Karpas-422 (cell line): ENCODE results near the gene PTCD3. TPM values are rescaled to one million over a fixed set of nuclear protein-coding genes. Genes with fewer than 3 reads are reported as not detected.

Experiments
- DNase-seq: peaks from one replicate; pipeline ENCODE4 v3.0.0-alpha.2; 2015
- H2AFZ ChIP-seq: fragments of 200-600 bp; sonication (generic); 2 replicates; pipeline ENCODE4 v1.6.1; 2014; ENCODE audit warnings: antibody characterized with exemption, low read length, mixed read lengths
- H3K27ac ChIP-seq: fragments of 200-600 bp; sonication (generic); 2 replicates; pipeline ENCODE4 v1.5.1; 2014; ENCODE audit warnings: mild to moderate bottlenecking, low read length, moderate library complexity
- H3K27me3 ChIP-seq: fragments of 200-600 bp; sonication (generic); 2 replicates; pipeline ENCODE4 v1.6.1; 2014; ENCODE audit warnings: low read length, mixed read lengths
- H3K36me3 ChIP-seq: fragments of 200-600 bp; sonication (generic); 2 replicates; pipeline ENCODE4 v1.6.1; 2014; ENCODE audit warnings: low read length, mixed read lengths; ENCODE audit not compliant: insufficient read depth
- H3K4me1 ChIP-seq: fragments of 200-600 bp; sonication (generic); 2 replicates; pipeline ENCODE4 v1.6.1; 2014; ENCODE audit warnings: mild to moderate bottlenecking, low read length, mixed read lengths
- H3K4me2 ChIP-seq: fragments of 200-600 bp; sonication (generic); 2 replicates; pipeline ENCODE4 v1.6.1; 2014; ENCODE audit warnings: low read length, low read depth, mild to moderate bottlenecking; ENCODE audit not compliant: poor library complexity, severe bottlenecking
- H3K4me3 ChIP-seq: fragments of 200-600 bp; sonication (generic); 2 replicates; pipeline ENCODE4 v1.5.1; 2014; ENCODE audit warnings: mild to moderate bottlenecking, antibody characterized with exemption, low read length, mixed read lengths
- H3K79me2 ChIP-seq: fragments of 200-600 bp; sonication (generic); 2 replicates; pipeline ENCODE4 v1.6.1; 2014; ENCODE audit warnings: mild to moderate bottlenecking, low read length, mixed read lengths
- H3K9ac ChIP-seq: fragments of 200-600 bp; sonication (generic); 2 replicates; pipeline ENCODE4 v1.6.0; 2014; ENCODE audit warnings: low read length
- H3K9me2 ChIP-seq: fragments of 200-600 bp; sonication (generic), shearing (Covaris generic); replicated peaks from 2 replicates; pipeline ENCODE4 v1.6.0; 2014; ENCODE audit warnings: mild to moderate bottlenecking, low read length, moderate library complexity; ENCODE audit not compliant: insufficient read depth
- H3K9me3 ChIP-seq: fragments of 300-700, 200-600 bp; sonication (generic); 2 replicates; pipeline ENCODE4 v1.6.1; 2014; ENCODE audit warnings: low read length, mixed read lengths
- H4K20me1 ChIP-seq: fragments of 200-600 bp; sonication (generic); 2 replicates; pipeline ENCODE4 v1.6.1; 2014; ENCODE audit warnings: mild to moderate bottlenecking, antibody characterized with exemption, low read length, low read depth; ENCODE audit not compliant: insufficient read depth
- total RNA-seq: library from RNA; depleted of rRNA; stranded (reverse); fragments of >200 nt; shearing (Covaris generic); gene quantifications from 2 replicates; pipeline ENCODE4 v1.2.3, GENCODE V29; 2014; ENCODE audit warnings: low replicate concordance

PTCD3 gene
- total RNA-seq, 1 experiment from 2014 or later, result 248 TPM

GRCh38 chr2:86171295-86171694, 65.3 kb downstream of the PTCD3 start:
- no peak overlapping the region for H3K27ac ChIP-seq
- no peaks in the 10 kb centered on the region for H3K9me2 ChIP-seq
- no peak overlapping the region for H3K4me2 ChIP-seq
- H3K9me3 ChIP-seq, result no peaks in the 10 kb centered on the region
- H3K36me3 ChIP-seq, result peaks cover 68% of the 10 kb centered on the region
- H3K4me1 ChIP-seq, result peaks cover 18% of the 10 kb centered on the region
- H3K4me3 ChIP-seq, result no peak overlapping the region
- no peak overlapping the region for H2AFZ ChIP-seq
- DNase-seq, result no peak
- no peaks in the 10 kb centered on the region for H3K27me3 ChIP-seq
- H3K9ac ChIP-seq, result no peak overlapping the region
- H4K20me1 ChIP-seq, result peaks cover 6% of the 10 kb centered on the region; the same call in 1 of the 2 replicates
- H3K79me2 ChIP-seq, result peaks cover 68% of the 10 kb centered on the region

- Histone ChIP-seq H3K9me2 (no peaks in the 10 kb centered on the region), H3K4me1 (peaks cover 20% of the 10 kb centered on the region), H3K27ac (no peak overlapping the region), H3K9me3 (no peaks in the 10 kb centered on the region), H3K79me2 (peaks cover 81% of the 10 kb centered on the region), H3K4me3 (no peak overlapping the region), H4K20me1 (peaks cover 8% of the 10 kb centered on the region; the same call in 1 of the 2 replicates), H3K4me2 (no peak overlapping the region), H3K9ac (no peak overlapping the region), H3K27me3 (no peaks in the 10 kb centered on the region), H2AFZ (no peak overlapping the region), H3K36me3 (peaks cover 75% of the 10 kb centered on the region)
- no peak for DNase-seq
Observed at GRCh38 chr2:86172610-86173009, 66.6 kb downstream of the PTCD3 start.

- H2AFZ ChIP-seq, result no peak overlapping the region
- no peak for DNase-seq
- no peak overlapping the region; the same call in 1 of the 2 replicates for H3K27ac ChIP-seq
- H3K4me3 ChIP-seq, result no peak overlapping the region
- peaks cover 83% of the 10 kb centered on the region for H3K79me2 ChIP-seq
- peaks cover 10% of the 10 kb centered on the region; the same call in 1 of the 2 replicates for H4K20me1 ChIP-seq
- H3K4me1 ChIP-seq, result peaks cover 20% of the 10 kb centered on the region
- H3K9me3 ChIP-seq, result no peaks in the 10 kb centered on the region
- no peak overlapping the region for H3K9ac ChIP-seq
- H3K36me3 ChIP-seq, result peaks cover 68% of the 10 kb centered on the region
- H3K27me3 ChIP-seq, result no peaks in the 10 kb centered on the region
- no peak overlapping the region for H3K4me2 ChIP-seq
- no peaks in the 10 kb centered on the region for H3K9me2 ChIP-seq
Observed at GRCh38 chr2:86174445-86174844, 68.4 kb downstream of the PTCD3 start.

GRCh38 chr2:86175828-86176227, 69.8 kb downstream of the PTCD3 start:
- peaks cover 14% of the 10 kb centered on the region for H4K20me1 ChIP-seq
- peaks cover 20% of the 10 kb centered on the region for H3K4me1 ChIP-seq
- no peaks in the 10 kb centered on the region for H3K27me3 ChIP-seq
- H2AFZ ChIP-seq, result no peak overlapping the region
- H3K36me3 ChIP-seq, result peaks cover 60% of the 10 kb centered on the region
- H3K9me3 ChIP-seq, result no peaks in the 10 kb centered on the region
- H3K9me2 ChIP-seq, result no peaks in the 10 kb centered on the region
- H3K79me2 ChIP-seq, result peaks cover 86% of the 10 kb centered on the region
- no peak overlapping the region for H3K9ac ChIP-seq
- no peak overlapping the region for H3K4me3 ChIP-seq
- DNase-seq, result no peak
- no peak overlapping the region for H3K27ac ChIP-seq
- no peak overlapping the region for H3K4me2 ChIP-seq

- H3K9ac ChIP-seq, result no peak overlapping the region
- peaks cover 58% of the 10 kb centered on the region for H3K36me3 ChIP-seq
- H4K20me1 ChIP-seq, result peaks cover 19% of the 10 kb centered on the region
- H3K4me1 ChIP-seq, result peaks cover 20% of the 10 kb centered on the region
- H3K27ac ChIP-seq, result no peak overlapping the region
- DNase-seq, result no peak
- H3K4me2 ChIP-seq, result no peak overlapping the region
- no peak overlapping the region for H3K4me3 ChIP-seq
- no peaks in the 10 kb centered on the region for H3K9me2 ChIP-seq
- no peaks in the 10 kb centered on the region for H3K9me3 ChIP-seq
- H3K79me2 ChIP-seq, result peaks cover 87% of the 10 kb centered on the region
- no peaks in the 10 kb centered on the region for H3K27me3 ChIP-seq
- H2AFZ ChIP-seq, result no peak overlapping the region
Observed at GRCh38 chr2:86176597-86176996, 70.6 kb downstream of the PTCD3 start.

- H2AFZ ChIP-seq, result no peak overlapping the region
Observed at GRCh38 chr2:86185517-86186212, 79.6 kb downstream of the PTCD3 start.

GRCh38 chr2:86186431-86186830, 80.4 kb downstream of the PTCD3 start:
- Histone ChIP-seq H3K4me1 (peaks cover 27% of the 10 kb centered on the region), H3K9me3 (no peaks in the 10 kb centered on the region), H3K27me3 (no peaks in the 10 kb centered on the region), H3K36me3 (peaks cover 32% of the 10 kb centered on the region; the same call in 1 of the 2 replicates), H3K9me2 (no peaks in the 10 kb centered on the region), H3K27ac (no peak overlapping the region), H3K4me3 (no peak overlapping the region), H2AFZ (no peak overlapping the region), H3K79me2 (peaks cover 100% of the 10 kb centered on the region), H3K4me2 (no peak overlapping the region), H3K9ac (no peak overlapping the region), H4K20me1 (peaks cover 75% of the 10 kb centered on the region)
- no peak for DNase-seq

More at GRCh38 chr2:86185517-86186212, 79.6 kb downstream of the PTCD3 start:
- no peak for DNase-seq
- 0 out of 2 replicates have a peak overlapping the region, but pooled peaks have one; percentile 10 for H3K27ac ChIP-seq
- peaks cover 27% of the 10 kb centered on the region for H3K4me1 ChIP-seq
- peaks cover 80% of the 10 kb centered on the region for H4K20me1 ChIP-seq
- H3K27me3 ChIP-seq, result no peaks in the 10 kb centered on the region
- peaks cover 37% of the 10 kb centered on the region for H3K36me3 ChIP-seq
- H3K9me2 ChIP-seq, result no peaks in the 10 kb centered on the region
- no peaks in the 10 kb centered on the region for H3K9me3 ChIP-seq
- H3K4me3 ChIP-seq, result no peak overlapping the region
- no peak overlapping the region for H3K4me2 ChIP-seq
- peaks cover 100% of the 10 kb centered on the region for H3K79me2 ChIP-seq
- H3K9ac ChIP-seq, result no peak overlapping the region

- no peak overlapping the region for H3K4me3 ChIP-seq
- DNase-seq, result no peak
- H3K9ac ChIP-seq, result no peak overlapping the region
- H4K20me1 ChIP-seq, result peaks cover 80% of the 10 kb centered on the region
- H3K79me2 ChIP-seq, result peaks cover 98% of the 10 kb centered on the region
- peaks cover 48% of the 10 kb centered on the region for H3K4me1 ChIP-seq
- H3K27me3 ChIP-seq, result no peaks in the 10 kb centered on the region
- H3K9me3 ChIP-seq, result no peaks in the 10 kb centered on the region
- peaks cover 33% of the 10 kb centered on the region; the same call in 1 of the 2 replicates for H3K36me3 ChIP-seq
- H3K4me2 ChIP-seq, result no peak overlapping the region
- H3K27ac ChIP-seq, result no peak overlapping the region
- H2AFZ ChIP-seq, result no peak overlapping the region
- no peaks in the 10 kb centered on the region for H3K9me2 ChIP-seq
Observed at GRCh38 chr2:86189782-86190416, 83.9 kb downstream of the PTCD3 start.
